Activated CD4-positive, CD25-positive, alpha-beta regulatory T cell treated with anti-CD3 and anti-CD28 coated beads, Interleukin-2, amount 50 U/mL, for 72 hours (primary cell): ENCODE results near the gene PARD3.

Source experiments
- DNase-seq: peaks from one replicate; pipeline ENCODE4 v3.0.0; 2021

PARD3 gene

DNA sequence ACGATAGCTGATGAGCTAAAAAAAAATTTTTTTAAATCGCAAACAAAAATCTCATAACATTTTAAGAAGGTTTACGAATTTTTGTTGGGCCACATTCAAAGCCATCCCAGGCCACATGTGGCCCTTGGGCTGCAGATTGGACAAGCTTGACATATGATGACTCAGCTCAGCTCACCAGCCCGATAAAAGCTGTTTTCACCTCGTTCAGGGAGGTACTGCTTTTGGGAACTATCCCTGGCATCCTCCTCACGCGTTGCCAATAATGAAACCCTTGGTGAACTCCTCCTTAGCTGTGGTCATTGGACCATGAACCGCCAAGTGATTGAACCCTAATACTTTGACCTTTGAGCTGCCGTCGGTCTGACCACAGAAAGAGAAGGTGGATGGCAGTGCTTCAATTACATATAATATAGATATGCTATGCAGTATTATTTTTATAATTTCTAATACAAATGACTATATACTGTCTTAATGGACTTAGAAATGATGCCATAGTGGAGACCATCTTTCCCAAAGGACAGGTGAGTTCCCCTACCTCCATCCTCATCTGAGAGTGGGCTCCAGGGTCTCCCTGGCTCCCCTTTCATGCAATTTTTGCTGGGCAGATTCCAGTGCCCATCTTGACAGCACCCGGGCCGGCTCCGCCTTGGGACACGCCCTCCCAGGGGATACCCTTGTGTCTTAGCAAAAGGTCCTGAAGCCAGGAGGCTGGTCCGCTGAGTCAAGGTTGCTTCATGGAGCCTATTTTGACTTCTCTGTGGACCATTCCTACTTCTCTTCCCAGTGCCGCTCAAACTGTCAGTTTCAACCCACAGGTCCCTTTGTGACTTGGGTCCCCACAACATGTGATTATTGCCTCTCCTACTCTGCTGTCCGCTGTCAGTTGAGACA, 707.2 kb downstream of the PARD3 start:
- no peak for DNase-seq

DNA sequence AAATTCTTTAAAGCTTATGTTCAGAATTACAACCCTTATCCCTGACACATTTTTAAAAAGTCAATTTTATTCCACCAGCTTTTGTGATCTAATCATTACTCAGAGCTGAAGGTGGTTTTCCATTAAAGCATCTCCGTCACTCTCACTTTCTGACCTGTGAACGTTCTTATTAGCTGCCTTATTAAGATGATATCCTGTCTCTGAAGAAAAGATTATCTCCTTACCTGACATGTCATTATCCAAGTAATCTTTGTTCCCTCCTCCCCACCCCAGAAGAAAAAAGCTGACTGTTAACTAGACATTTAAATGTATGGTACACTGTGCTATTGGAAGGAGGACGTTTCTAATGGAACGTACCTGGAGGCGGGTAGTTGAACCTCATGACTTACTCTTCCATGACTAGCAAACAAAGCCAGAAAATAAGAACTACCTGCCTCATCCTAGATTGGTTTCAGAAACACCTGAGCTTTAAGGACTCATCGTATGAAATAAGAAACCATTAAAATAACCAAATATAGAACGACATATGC, 708.7 kb downstream of the PARD3 start:
- no peak for DNase-seq

DNA sequence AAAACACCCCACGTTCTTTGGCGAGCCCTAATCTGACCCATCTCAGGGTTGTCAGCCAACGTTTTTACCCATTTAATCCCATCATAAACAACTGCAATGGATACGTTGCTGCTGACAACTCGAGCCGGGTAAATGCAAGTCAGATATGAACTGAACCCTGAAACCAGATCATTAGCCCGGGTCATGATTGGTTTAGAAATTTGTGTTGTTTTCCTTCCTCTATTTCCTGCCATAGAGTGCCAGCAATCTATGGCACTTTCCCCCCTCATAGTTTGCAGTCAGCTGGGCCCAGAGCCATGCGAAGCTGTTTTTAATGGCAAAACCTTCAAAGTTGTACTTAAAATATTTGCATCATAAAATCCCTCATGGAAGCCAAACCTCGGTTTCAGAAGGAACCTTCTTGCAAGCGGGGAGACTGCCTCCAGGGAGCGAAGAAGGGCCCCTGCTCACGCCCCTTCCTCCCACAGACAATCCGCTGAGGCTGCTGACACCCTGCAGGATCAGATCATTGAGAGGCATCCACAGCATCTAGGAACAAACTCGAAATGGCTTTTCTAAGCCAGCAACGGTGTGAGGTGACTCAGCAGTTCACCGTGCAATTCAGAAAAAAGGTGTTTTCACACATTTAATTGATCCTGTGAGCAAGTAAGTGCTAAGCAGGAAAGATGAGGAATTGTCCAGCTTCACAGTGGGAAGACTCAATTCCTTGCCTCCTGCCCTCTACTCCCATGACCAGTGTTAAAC, 710.1 kb downstream of the PARD3 start:
- no peak for DNase-seq

GRCh38 chr10:34102893-34103506, 712.1 kb downstream of the PARD3 start:
- no peak for DNase-seq

DNA sequence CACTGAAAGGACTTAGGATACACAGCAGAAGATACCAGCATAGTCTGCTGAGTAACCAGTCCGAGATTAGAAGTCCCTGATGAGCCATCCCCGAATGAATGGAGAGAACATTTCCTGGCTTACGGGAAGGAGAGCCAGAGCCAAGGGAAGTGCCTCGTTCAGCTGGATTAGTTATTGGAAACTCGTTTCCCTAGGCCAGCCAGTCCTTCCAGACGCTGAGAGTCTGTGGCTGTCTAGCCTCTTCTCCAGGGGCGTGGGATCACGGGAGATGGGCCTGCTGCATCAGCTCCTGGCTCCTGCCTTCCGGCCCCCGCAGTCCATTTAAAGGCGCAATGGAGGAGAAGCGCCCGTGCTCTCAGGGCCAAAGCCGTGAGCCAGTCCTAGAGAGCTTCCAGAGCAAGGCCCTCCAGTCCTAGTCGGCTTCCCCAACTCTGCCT, 712.8 kb downstream of the PARD3 start:
- DNase-seq, result no peak

GRCh38 chr10:34101001-34101400, 714.1 kb downstream of the PARD3 start:
- no peak for DNase-seq

DNA sequence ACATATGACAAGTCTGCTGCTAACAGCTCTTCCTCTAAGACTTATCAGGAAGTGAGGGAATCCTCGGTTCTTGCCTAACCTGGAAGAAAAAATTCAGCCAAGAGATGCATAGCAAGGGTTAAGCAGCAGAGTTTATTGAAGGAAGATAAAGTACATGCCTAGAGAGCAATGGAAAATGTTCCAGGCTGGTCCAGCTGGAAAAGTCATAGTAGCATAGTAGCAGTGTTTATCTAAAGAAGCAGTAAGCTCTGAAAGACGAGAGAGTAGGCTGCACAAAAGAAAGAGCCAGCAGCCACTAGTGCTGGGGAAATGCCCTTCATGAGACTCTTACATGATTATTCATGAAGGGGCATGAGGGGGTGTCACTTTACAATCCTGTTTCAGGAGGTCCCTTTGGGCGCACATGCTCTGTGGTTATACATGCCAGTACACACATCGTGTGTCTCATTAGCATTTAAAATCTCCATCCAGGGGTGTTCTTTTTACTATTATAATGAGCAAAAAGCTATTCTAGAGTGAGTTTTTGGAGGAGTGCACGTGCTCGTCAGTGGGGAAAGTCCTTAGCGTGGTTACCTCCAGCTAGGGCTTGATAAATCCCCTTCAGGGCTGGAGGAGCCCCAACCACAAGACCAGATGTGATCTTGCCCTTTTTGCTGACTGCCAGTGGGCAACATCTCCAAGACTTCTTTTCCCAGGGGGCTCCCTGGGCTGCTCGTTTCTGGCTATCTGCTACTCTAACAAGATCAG, 716.1 kb downstream of the PARD3 start:
- no peak for DNase-seq

- DNase-seq, result no peak
These were observed 717.4 kb downstream of the PARD3 start for GRCh38 chr10:34097682-34098081.

DNA sequence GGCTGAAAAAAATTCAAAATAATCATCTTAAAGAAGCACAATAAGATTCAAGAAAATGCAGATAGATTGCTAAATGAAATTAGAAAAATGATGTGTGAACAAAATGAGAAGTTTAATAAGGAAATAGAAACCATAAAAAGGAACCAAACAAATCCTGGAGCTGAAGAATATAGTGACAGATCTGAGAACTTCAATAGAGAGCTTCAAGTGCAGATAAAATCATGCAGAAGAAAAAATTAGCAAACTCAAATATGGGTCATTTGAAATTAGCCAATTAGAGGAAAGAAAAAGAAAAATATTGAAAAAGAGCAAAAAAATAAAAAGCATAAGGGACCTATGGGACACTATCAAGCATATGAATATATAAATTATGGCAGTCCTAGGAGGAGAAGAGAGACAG, 720.1 kb downstream of the PARD3 start:
- DNase-seq, result no peak

DNA sequence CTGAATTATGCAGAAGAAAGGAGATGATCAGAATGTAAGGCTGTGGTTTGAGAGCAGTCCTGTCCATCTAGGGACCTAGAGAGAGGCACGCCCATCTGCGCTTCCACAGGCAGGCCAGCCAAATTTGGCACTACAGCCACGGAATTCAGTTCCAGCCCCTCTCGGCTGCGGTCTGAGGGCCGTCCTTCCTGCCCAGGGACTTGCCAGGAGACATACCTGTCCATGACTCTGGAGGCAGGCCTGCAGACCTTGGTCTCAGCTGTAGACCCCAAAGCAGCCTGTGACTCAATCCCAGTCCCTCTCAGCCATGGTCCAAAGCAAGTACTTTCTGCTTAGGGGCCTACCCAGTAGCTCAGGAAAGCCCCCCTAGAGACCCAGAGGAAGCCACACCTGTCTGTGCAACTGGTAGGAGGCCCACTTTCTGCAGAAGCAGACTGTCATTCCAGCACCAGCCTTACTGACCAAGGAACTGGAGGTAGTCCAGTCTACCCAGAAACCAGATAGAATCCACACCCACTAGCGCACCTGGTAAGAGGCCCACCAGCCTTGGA, 720.9 kb downstream of the PARD3 start:
- no peak for DNase-seq

DNA sequence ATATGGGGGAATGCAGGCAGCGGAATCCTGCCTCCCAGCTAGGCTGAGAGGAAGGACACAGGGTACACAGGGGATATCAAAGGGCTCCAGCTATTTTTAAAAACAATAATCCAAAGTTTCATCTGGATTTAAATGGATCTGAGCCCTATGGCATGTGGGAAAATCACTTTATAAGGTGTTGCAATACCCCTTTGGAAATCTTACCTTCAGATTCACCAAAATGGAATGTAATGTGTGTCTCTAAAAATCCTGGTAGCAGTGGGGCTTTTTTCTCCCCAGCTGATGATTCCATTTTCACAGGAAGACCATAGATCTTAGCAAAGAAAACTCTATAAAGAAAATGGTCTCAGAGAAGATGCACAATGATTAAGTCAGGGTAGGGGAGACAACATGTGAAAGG, 722.2 kb downstream of the PARD3 start:
- DNase-seq, result no peak

- no peak for DNase-seq
These were observed 723.4 kb downstream of the PARD3 start for GRCh38 chr10:34091635-34092195.

- DNase-seq, result no peak
These were observed 725.8 kb downstream of the PARD3 start for GRCh38 chr10:34089253-34089652.

GRCh38 chr10:34088208-34088794, 726.8 kb downstream of the PARD3 start:
- no peak for DNase-seq

GRCh38 chr10:34087095-34087418, 728.0 kb downstream of the PARD3 start:
- no peak for DNase-seq

- no peak for DNase-seq
These were observed 731.5 kb downstream of the PARD3 start for GRCh38 chr10:34083567-34083966.

DNA sequence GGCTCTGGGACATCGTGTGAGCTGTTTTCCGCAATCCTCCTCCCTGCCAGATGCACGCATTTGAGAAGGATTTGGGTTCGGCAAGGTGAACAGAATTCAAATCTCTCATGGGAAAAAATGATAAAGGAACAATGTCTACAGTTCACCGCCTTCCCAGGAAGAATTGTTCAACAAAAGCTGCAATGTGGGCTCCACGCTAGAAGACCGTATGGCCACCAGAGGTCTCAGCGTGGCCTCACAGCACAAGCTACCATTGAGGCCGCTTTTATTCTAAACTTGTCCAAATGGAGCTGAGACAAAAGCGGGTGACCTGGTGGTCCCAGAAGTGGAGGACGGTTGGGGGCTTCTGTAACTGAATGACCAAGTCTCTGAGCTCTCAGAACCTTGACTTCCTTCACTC, 733.1 kb downstream of the PARD3 start:
- no peak for DNase-seq

DNA sequence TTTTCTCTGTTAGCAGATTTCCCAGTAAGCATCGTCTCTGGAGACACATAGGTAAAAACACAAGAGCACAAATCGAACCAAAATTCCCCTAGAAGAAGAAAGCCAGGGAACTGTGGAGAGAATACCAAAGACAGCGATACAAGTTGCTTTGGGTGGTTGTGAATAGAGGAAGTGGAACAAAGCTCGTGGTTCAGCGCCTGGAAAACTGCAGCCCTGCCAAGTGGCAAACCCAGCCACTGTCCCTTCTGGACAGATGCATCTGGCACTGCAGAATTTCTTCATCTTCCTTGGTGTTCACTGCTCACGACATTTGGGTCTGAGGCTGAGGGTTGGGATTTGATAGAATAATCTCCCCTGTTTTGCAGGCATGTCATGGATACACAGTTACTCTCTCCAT, 733.8 kb downstream of the PARD3 start:
- DNase-seq, result no peak

DNA sequence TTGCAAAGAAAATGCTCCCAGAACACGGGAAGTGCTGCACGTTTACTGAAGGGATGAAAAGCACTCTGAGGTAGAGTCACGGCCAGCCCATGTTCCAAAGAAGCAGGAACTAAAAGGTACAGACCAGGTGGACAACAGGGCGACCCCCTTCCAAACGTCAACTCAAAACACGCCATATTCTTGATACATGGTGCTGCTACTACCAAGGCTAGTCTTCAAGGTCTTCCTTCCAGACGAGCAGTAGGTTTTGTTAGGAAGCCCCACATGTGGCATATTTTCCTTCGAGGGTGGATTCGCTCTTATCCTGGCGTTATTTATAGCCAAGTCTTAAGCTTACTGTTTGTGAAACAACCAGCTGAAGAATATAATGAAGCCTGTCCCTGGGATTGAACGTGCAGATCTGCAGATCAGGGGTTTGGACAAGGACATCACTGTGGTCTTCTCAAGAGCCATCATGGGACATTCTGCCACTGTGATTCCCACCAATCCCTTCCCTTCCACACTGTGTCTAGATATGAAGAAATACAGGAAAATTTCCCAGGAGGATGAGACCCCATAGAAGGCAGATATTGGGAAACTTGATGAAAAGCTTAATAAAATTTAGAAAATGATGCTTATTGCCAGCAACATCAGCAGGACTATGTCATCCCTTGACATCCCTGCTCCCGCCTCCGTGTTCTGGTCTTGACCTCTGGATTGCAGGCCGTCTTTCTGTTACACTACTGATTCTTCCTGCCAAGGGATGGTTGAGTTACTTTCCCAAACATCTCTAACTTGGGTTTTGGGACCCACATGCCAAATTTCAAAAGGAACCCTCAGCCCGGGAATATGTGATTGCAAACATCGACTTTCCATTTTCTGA, 734.4 kb downstream of the PARD3 start:
- no peak for DNase-seq

GRCh38 chr10:34079702-34080484, 735.2 kb downstream of the PARD3 start:
- DNase-seq, result no peak
